Adipose tissue (tissue), 3 donors: Measurements from ENCODE around the gene TMEM89. TPM values are rescaled to one million over a fixed set of nuclear protein-coding genes. Genes with fewer than 3 reads are reported as not detected.

Experiments
- H3K27ac ChIP-seq: one replicate; pipeline ENCODE4 v1.5.1; 2013; ENCODE audit warnings: low read depth, low read length
- WGBS, 3 donors: extraction: QIAGEN DNeasy Blood & Tissue Kit; methylation state at CpG; one replicate each; pipeline ENCODE4 v1.1.7; 2013; 5-methylcytosine and 5-hydroxymethylcytosine counted together
- polyA plus RNA-seq, 3 donors: library from polyadenylated mRNA; stranded (reverse); fragments of 200-250 nt; gene quantifications; one replicate each; pipeline ENCODE4 v1.2.3, GENCODE V29; 2013
- donor health status: healthy with polysubstance abuse.
- donor health status: Bipolar disorder and iron deficiency.
- donor health status: healthy.

TMEM89 gene
- polyA plus RNA-seq, 3 donors, result not detected

- 86 to 89% (median 86%) methylated on average over 12 of the region's 12 CpGs for WGBS, 3 donors
- no peak overlapping the region for H3K27ac ChIP-seq
These were observed 49.6 kb downstream of the TMEM89 start for GRCh38 chr3:48571938-48572337.

Other genes starting within 250 kb of the TMEM89 start
- 1 to 10 TPM in 1 of 3 donors, not detected in 2; 1.5 TPM for gene FBXW12, start 249.6 kb downstream of the TMEM89 start, polyA plus RNA-seq
- gene PLXNB1, start 191.7 kb downstream of the TMEM89 start, polyA plus RNA-seq, result 10 to 100 TPM; 31.2 to 51.0 (median 35.4) TPM
- gene CCDC51, start 181.7 kb downstream of the TMEM89 start, polyA plus RNA-seq, result 10 to 100 TPM in 2 of 3 donors, 1 to 10 TPM in 1; 5.5 to 14.1 (median 11.6) TPM
- 100 to 1,000 TPM; 180 to 622 (median 308) TPM for gene TMA7, start 181.5 kb downstream of the TMEM89 start, polyA plus RNA-seq
- gene ATRIP, start 175.0 kb downstream of the TMEM89 start, polyA plus RNA-seq, result 1 to 10 TPM; 3.4 to 4.0 (median 3.9) TPM
- 100 to 1,000 TPM in 2 of 3 donors, 10 to 100 TPM in 1; 49.8 to 116 (median 111) TPM for gene SHISA5, start 117.6 kb downstream of the TMEM89 start, polyA plus RNA-seq
- gene PFKFB4, start 65.0 kb downstream of the TMEM89 start, polyA plus RNA-seq, result 1 to 10 TPM; 1.7 to 6.5 (median 5.2) TPM
- gene UCN2, start 58.0 kb downstream of the TMEM89 start, polyA plus RNA-seq, result under 1 TPM in 1 of 3 donors, not detected in 2; 0.04 TPM
- 10 to 100 TPM in 1 of 3 donors, 1 to 10 TPM in 2; 1.4 to 10.3 (median 2.2) TPM for gene COL7A1, start 26.4 kb downstream of the TMEM89 start, polyA plus RNA-seq
- 100 to 1,000 TPM; 122 to 214 (median 155) TPM for gene UQCRC1, start 12.1 kb downstream of the TMEM89 start, polyA plus RNA-seq
- 10 to 100 TPM in 1 of 3 donors, 1 to 10 TPM in 2; 8.7 to 14.1 (median 8.9) TPM for gene SLC26A6, start 13.7 kb upstream of the TMEM89 start, polyA plus RNA-seq
- gene CELSR3, start 41.1 kb upstream of the TMEM89 start, polyA plus RNA-seq, result 1 to 10 TPM in 2 of 3 donors, under 1 TPM in 1; 0.48 to 1.5 (median 1.0) TPM
- gene NCKIPSD, start 64.1 kb upstream of the TMEM89 start, polyA plus RNA-seq, result 10 to 100 TPM in 2 of 3 donors, 1 to 10 TPM in 1; 9.2 to 13.9 (median 13.5) TPM
- gene IP6K2, start 95.5 kb upstream of the TMEM89 start, polyA plus RNA-seq, result 10 to 100 TPM; 46.7 to 64.0 (median 49.6) TPM
- 10 to 100 TPM in 2 of 3 donors, 1 to 10 TPM in 1; 7.3 to 16.8 (median 11.2) TPM for gene PRKAR2A, start 226.1 kb upstream of the TMEM89 start, polyA plus RNA-seq